ENCODE data around the gene PPM1H. TPM values are rescaled to one million over a fixed set of nuclear protein-coding genes. Genes with fewer than 3 reads are reported as not detected.

Gene PPM1H
- total and polyA plus RNA-seq, 2 of the 8 experiments (the other 6 are each of a cell fraction or from before 2014, with no cell fraction given), result 16.4 to 36.1 TPM

GRCh38 chr12:62865065-62865464 lies 69.9 kb downstream of the PPM1H start (continued):
- TF ChIP-seq POU5F1 (IDR thresholded peaks at IDR 0.05; ENCODE audit: low read depth, low read length) (no peak), JUND (IDR thresholded peaks at IDR 0.05; ENCODE audit: low read length) (no peak), MAFK (IDR thresholded peaks at IDR 0.05; ENCODE audit: low read depth, low read length) (no peak), SIRT6 (IDR thresholded peaks at IDR 0.05; ENCODE audit: low read length) (no peak), HDAC2 (IDR thresholded peaks at IDR 0.05; ENCODE audit: borderline replicate concordance in 1 of 2, low read depth in 2 of 2, low read length in 2 of 2) (no peak), SP1 (IDR thresholded peaks at IDR 0.05; ENCODE audit: low read depth, low read length) (no peak), CBX5 (IDR thresholded peaks at IDR 0.05; ENCODE audit: low read depth, low read length) (no peak)
